SK-N-SH (cell line): ENCODE results near the gene MBTPS1. TPM values are rescaled to one million over a fixed set of nuclear protein-coding genes. Genes with fewer than 3 reads are reported as not detected.
A peak's percentile ranks its signal among the peaks of the same experiment; 100 is the strongest.

ENCODE experiments used
- CTCF ChIA-PET: fragments of 300-600, 350-600 bp; formaldehyde crosslinking; extraction: SDS; loops from one replicate; lab custom pipeline; 2021; lab: Yijun Ruan, JAX
- POLR2A ChIA-PET: fragments of 350-600 bp; sonication (Branson Sonifier 250); formaldehyde crosslinking; extraction: SDS; loops from one replicate; lab custom pipeline; 2020; ENCODE audit warnings: antibody characterized with exemption, inconsistent platforms; lab: Yijun Ruan, JAX
- DNase-seq: peaks from one replicate; pipeline ENCODE4 v3.0.0; 2012
- H2AFZ ChIP-seq: fragments of 200-600 bp; sonication (generic); 2 replicates; pipeline ENCODE4 v1.8.1; 2016; ENCODE audit warnings: antibody characterized with exemption, mild to moderate bottlenecking, low read depth
- H3F3A ChIP-seq: fragments of 200-600 bp; sonication (generic); replicated peaks from 2 replicates; pipeline ENCODE3; 2016; ENCODE audit warnings: antibody characterized with exemption, mild to moderate bottlenecking; ENCODE audit not compliant: insufficient read depth
- H3K27ac ChIP-seq, 2 experiments: fragments of 200-500 bp in 1 of 2; fragments of 200-600 bp in 1 of 2; sonication (Bioruptor generic) in 1 of 2; sonication (generic), shearing (Covaris generic) in 1 of 2; 2 replicates each; pipeline versions ENCODE4 v1.5.1 to v1.6.1; 2014 to 2016; ENCODE audit warnings: low read depth in 2 of 2, inconsistent platforms in 1 of 2, low read length in 1 of 2, mild to moderate bottlenecking in 1 of 2, mixed read lengths in 1 of 2
- H3K27me3 ChIP-seq: fragments of 200-600 bp; sonication (generic), shearing (Covaris generic); 2 replicates; pipeline ENCODE4 v1.6.1; 2016; ENCODE audit warnings: mixed run types; ENCODE audit not compliant: insufficient read depth
- H3K36me3 ChIP-seq, 2 experiments: fragments of 200-500 bp in 1 of 2; fragments of 200-600 bp in 1 of 2; sonication (Bioruptor generic) in 1 of 2; sonication (generic) in 1 of 2; replicated peaks in 1 of 2; 2 replicates each; pipeline versions ENCODE3 to v1.5.1; 2014 to 2016; ENCODE audit warnings: low read length in 1 of 2, mild to moderate bottlenecking in 1 of 2; ENCODE audit not compliant: insufficient read depth in 2 of 2, control insufficient read depth in 1 of 2
- H3K4me1 ChIP-seq, 2 experiments: fragments of 200-500 bp in 1 of 2; fragments of 200-600 bp in 1 of 2; sonication (Bioruptor generic) in 1 of 2; sonication (generic), shearing (Covaris generic) in 1 of 2; 2 replicates each; pipeline versions ENCODE4 v1.5.1 to v1.6.1; 2014 to 2016; ENCODE audit warnings: low read depth in 1 of 2, low read length in 1 of 2, mixed run types in 1 of 2; ENCODE audit not compliant: insufficient read depth in 2 of 2, control insufficient read depth in 1 of 2
- H3K4me2 ChIP-seq: fragments of 200-600 bp; sonication (generic), shearing (Covaris generic); 2 replicates; pipeline ENCODE4 v1.6.1; 2017; ENCODE audit warnings: mixed run types
- H3K4me3 ChIP-seq, 2 experiments: fragments of 200-500 bp in 1 of 2; fragments of 200-600 bp in 1 of 2; sonication (Bioruptor generic) in 1 of 2; sonication (generic), shearing (Covaris generic) in 1 of 2; 2 replicates each; pipeline versions ENCODE4 v1.5.1 to v1.8.1; 2014 to 2016; ENCODE audit warnings: low read depth in 2 of 2, inconsistent platforms in 1 of 2, low read length in 1 of 2, mild to moderate bottlenecking in 1 of 2, mixed read lengths in 1 of 2, moderate library complexity in 1 of 2
- H3K79me2 ChIP-seq: fragments of 200-600 bp; sonication (generic); 2 replicates; pipeline ENCODE4 v1.8.1; 2017; ENCODE audit warnings: mild to moderate bottlenecking; ENCODE audit not compliant: insufficient read depth
- H3K9ac ChIP-seq: fragments of 200-600 bp; sonication (generic); 2 replicates; pipeline ENCODE4 v1.6.1; 2017; ENCODE audit warnings: mixed run types
- H3K9me2 ChIP-seq: fragments of 200-600 bp; sonication (generic); 2 replicates; pipeline ENCODE4 v1.6.1; 2017; ENCODE audit warnings: mixed run types
- H3K9me3 ChIP-seq: fragments of 200-600 bp; sonication (generic); 2 replicates; pipeline ENCODE4 v1.6.1; 2017; ENCODE audit warnings: mixed run types, mild to moderate bottlenecking, moderate library complexity
- H4K20me1 ChIP-seq: fragments of 200-600 bp; sonication (generic); 2 replicates; pipeline ENCODE4 v1.6.1; 2017; ENCODE audit warnings: mild to moderate bottlenecking, mixed run types; ENCODE audit not compliant: insufficient read depth
- CHD2 ChIP-seq: fragments of 150-350 bp; IDR thresholded peaks from 2 replicates; pipeline ENCODE4 v1.6.1; 2018; ENCODE audit warnings: low read length; ENCODE audit not compliant: partially characterized antibody
- EP300 ChIP-seq, 2 experiments: IDR thresholded peaks; 2 replicates each; pipeline versions ENCODE4 v1.4.0 to v1.6.1; 2012; ENCODE audit warnings: borderline replicate concordance in 1 of 2, low read depth in 1 of 2, low read length in 1 of 2
- FOSL2 ChIP-seq: IDR thresholded peaks from 2 replicates; pipeline ENCODE4 v1.4.0; 2012; ENCODE audit warnings: low read depth, mild to moderate bottlenecking, moderate library complexity, borderline replicate concordance
- GABPA ChIP-seq: IDR thresholded peaks from 2 replicates; pipeline ENCODE4 v1.4.0; 2012; ENCODE audit warnings: low read depth, mild to moderate bottlenecking
- GATA2 ChIP-seq: sonication (generic); formaldehyde crosslinking; IDR thresholded peaks from 2 replicates; pipeline ENCODE4 v1.5.0; 2020; ENCODE audit warnings: mild to moderate bottlenecking, missing genetic modification reagents
- MXI1 ChIP-seq: IDR thresholded peaks from 2 replicates; pipeline ENCODE4 v1.6.1; 2012; ENCODE audit warnings: mild to moderate bottlenecking, low read depth, low read length, improper control_type of control experiment
- POLR2AphosphoS5 ChIP-seq: IDR thresholded peaks from 2 replicates; pipeline ENCODE4 v1.6.1; 2012; ENCODE audit warnings: low read depth, low read length
- RAD21 ChIP-seq: IDR thresholded peaks from 2 replicates; pipeline ENCODE4 v1.6.1; 2012; ENCODE audit warnings: mild to moderate bottlenecking, low read length
- RCOR1 ChIP-seq: fragments of 150-350 bp; IDR thresholded peaks from 2 replicates; pipeline ENCODE4 v1.6.1; 2017; ENCODE audit warnings: antibody characterized with exemption, low read length
- REST ChIP-seq: IDR thresholded peaks from 2 replicates; pipeline ENCODE4 v1.6.1; 2012; ENCODE audit warnings: mild to moderate bottlenecking, low read depth, low read length, moderate library complexity
- RXRA ChIP-seq: IDR thresholded peaks from 2 replicates; pipeline ENCODE4 v1.4.0; 2012; ENCODE audit warnings: low read depth, mild to moderate bottlenecking, borderline replicate concordance
- TCF12 ChIP-seq: IDR thresholded peaks from 2 replicates; pipeline ENCODE4 v1.4.0; 2012
- TEAD4 ChIP-seq: IDR thresholded peaks from 2 replicates; pipeline ENCODE4 v1.4.0; 2012; ENCODE audit warnings: mild to moderate bottlenecking, borderline replicate concordance; ENCODE audit not compliant: insufficient read depth
- WGBS: methylation state at CpG from one replicate; pipeline ENCODE4 v1.1.6; 2017; ENCODE audit warnings: low lambda C conversion rate; 5-methylcytosine and 5-hydroxymethylcytosine counted together
- polyA plus RNA-seq, 3 experiments: library from polyadenylated mRNA; depleted of rRNA; stranded (reverse); fragments of >200 nt; gene quantifications; 2 replicates each; pipeline ENCODE4 v1.2.3, GENCODE V29; 2012
- TF ChIP-seq, protein P1 (sequence below): fragments of 200-600 bp; sonication (generic); IDR thresholded peaks from 2 replicates; pipeline ENCODE4 v1.6.1; 2017; ENCODE audit warnings: antibody characterized with exemption, mild to moderate bottlenecking, moderate library complexity

The MBTPS1 gene
- polyA plus RNA-seq, 1 of the 3 experiments (the other 2 are of a cell fraction): 84.9 TPM

DNA sequence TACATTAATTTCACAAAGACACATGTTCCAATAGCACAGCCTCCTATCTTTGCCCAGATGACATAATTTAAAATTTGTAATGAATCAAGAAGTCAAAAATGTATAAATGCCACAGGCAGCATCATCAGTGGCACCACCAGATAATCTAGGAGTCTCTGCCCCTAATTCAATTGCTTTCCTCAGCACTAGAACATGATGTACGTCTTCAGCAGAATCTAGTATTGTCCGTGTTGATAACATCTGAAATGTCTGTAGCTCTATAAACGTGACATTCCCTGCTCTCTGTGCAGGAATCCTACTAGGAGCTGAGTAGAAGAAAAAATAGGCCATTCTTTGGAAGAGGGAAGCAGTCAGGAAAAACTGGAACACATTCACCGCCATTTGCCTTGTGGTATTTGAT, 52.8 kb downstream of the MBTPS1 start:
- no peak for TF ChIP-seq REST
- no peak for TF ChIP-seq GABPA
- TF ChIP-seq, protein P1, sequence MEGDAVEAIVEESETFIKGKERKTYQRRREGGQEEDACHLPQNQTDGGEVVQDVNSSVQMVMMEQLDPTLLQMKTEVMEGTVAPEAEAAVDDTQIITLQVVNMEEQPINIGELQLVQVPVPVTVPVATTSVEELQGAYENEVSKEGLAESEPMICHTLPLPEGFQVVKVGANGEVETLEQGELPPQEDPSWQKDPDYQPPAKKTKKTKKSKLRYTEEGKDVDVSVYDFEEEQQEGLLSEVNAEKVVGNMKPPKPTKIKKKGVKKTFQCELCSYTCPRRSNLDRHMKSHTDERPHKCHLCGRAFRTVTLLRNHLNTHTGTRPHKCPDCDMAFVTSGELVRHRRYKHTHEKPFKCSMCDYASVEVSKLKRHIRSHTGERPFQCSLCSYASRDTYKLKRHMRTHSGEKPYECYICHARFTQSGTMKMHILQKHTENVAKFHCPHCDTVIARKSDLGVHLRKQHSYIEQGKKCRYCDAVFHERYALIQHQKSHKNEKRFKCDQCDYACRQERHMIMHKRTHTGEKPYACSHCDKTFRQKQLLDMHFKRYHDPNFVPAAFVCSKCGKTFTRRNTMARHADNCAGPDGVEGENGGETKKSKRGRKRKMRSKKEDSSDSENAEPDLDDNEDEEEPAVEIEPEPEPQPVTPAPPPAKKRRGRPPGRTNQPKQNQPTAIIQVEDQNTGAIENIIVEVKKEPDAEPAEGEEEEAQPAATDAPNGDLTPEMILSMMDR: no peak
- TF ChIP-seq CHD2: peak; percentile 30
- no peak for TF ChIP-seq RXRA
- peak; percentile 88 for TF ChIP-seq RCOR1
- TF ChIP-seq MXI1: peak; percentile 42; the same call in 1 of the 2 replicates
- TF ChIP-seq EP300 (IDR thresholded peaks at IDR 0.05; ENCODE audit: borderline replicate concordance in 1 of 2, low read depth in 1 of 2, low read length in 1 of 2): peak in 1 of 2 experiments; percentile 48; a peak in 1 of 4 replicates
- TF ChIP-seq TCF12: no peak
- TF ChIP-seq TEAD4: no peak
- TF ChIP-seq GATA2 (CRISPR knock-in tag): peak; percentile 65
- no peak for TF ChIP-seq RAD21
- no peak for TF ChIP-seq POLR2AphosphoS5
- no peak for TF ChIP-seq FOSL2
- Histone ChIP-seq H3K36me3 (peaks cover 48 to 78% of the 10 kb centered on the region in 2 experiments), H4K20me1 (peaks cover 4% of the 10 kb centered on the region; the same call in 1 of the 2 replicates), H3K9me2 (no peaks in the 10 kb centered on the region), H3K4me3 (no peak overlapping the region), H3K79me2 (no peaks in the 10 kb centered on the region), H3K4me1 (peaks cover 0 to 6% of the 10 kb centered on the region in 2 experiments; a peak in 2 of 4 replicates), H3K27me3 (no peaks in the 10 kb centered on the region), H3K27ac (no peak overlapping the region; a peak in 1 of 4 replicates), H3K9ac (no peak overlapping the region), H2AFZ (no peak overlapping the region), H3K9me3 (no peaks in the 10 kb centered on the region), H3F3A (peaks cover 16% of the 10 kb centered on the region), H3K4me2 (no peak overlapping the region)
- peak; percentile 57 for DNase-seq
- CTCF ChIA-PET: interaction anchor here (0.7 to 21.4 kb wide), 19 partner anchors 10 to 827 kb away, joined by 3 to 470 read pairs (median 7); partner anchors contain the start of gene OSGIN1
- POLR2A ChIA-PET: no interaction called here
- 75% methylated on average over 4 of the region's 4 CpGs for WGBS
